T follicular helper cell (primary cell): ENCODE data around the gene C18orf54.
"Not testable (repeated sequence)": the region's sequence is repeated elsewhere in the genome, so short reads cannot be mapped to it uniquely, and the experiment has no call there.

Experiments
- DNase-seq: peaks from one replicate; pipeline ENCODE4 v3.0.0-alpha.2; 2020; ENCODE audit warnings: low read depth
- total RNA-seq, 2 experiments: gene quantifications; one replicate each; lab custom pipeline; 2026; lab: John Stamatoyannopoulos, UW

C18orf54 gene
- total RNA-seq: 1.5 to 3.9 reads per million in 2 experiments

DNA sequence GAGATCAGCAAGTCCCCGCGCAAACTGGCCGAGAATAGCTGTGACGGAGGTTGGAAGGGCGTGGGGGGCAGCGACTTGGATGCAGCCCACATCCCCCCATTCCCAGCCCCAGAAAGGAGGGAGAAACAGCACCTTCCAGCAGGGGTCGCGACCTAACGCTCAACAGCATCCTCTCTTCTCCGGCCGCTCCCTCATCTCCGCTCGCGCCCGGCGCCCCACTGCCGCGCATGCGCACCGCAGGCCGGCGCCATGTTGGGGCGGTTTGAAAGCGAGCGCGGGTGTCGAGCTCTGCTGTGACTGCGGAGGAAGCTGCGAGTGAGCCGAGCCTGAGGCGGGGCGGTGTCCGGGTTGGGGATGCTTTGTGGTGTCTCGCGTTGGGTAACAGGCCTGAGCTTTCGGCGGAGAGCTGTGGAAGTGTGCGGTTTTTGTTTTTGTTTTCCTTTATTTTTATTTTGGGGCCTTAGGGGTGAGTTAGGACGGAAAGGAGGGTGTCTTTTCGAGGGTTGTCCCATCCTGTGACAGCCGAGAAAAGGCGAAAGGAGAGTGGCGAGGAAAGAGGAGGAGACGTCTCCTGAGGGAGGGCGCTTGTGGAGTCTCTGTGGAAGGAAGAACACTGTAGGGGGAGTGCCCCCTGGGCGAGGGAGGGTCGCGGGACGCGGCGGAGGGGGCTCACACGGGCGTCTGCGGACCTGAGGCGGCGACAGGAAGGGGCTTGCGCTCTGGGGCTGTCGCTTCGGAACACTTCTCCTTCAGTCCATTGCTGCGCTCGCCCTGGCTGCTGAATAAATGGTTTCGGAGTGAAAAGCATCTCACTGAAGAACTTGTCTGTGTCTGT is at the start of gene C18orf54, which contains the start of gene STARD6:
TSS of gene C18orf54 (plus strand) at position 247 of the 835 bp plus-strand sequence. CDS start 2,667 bp downstream, outside the sequence.
TSS of gene STARD6 (minus strand) at position 199 of the 835 bp plus-strand sequence. CDS start 3,285 bp downstream, outside the sequence.
- DNase-seq: peak; percentile 84

DNA sequence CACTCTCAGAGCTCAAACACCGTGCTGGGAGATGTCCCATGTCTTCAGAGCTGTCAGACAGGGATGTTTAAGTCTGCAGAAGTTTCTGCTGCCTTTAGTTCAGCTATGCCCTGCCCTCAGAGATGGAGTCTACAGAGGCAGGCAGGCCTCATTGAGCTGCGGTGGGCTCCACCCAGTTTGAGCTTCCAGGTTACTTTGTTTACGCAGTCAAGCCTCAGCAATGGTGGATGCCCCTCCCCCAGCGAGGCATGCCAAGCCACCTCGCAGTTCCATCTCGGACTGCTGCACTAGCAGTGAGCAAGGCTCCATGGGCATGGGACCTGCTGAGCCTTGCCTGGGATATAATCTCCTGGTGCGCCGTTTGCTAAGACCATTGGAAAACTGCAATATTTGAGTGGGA is 48.1 kb upstream of the C18orf54 start:
- DNase-seq: not testable (repeated sequence)

DNA sequence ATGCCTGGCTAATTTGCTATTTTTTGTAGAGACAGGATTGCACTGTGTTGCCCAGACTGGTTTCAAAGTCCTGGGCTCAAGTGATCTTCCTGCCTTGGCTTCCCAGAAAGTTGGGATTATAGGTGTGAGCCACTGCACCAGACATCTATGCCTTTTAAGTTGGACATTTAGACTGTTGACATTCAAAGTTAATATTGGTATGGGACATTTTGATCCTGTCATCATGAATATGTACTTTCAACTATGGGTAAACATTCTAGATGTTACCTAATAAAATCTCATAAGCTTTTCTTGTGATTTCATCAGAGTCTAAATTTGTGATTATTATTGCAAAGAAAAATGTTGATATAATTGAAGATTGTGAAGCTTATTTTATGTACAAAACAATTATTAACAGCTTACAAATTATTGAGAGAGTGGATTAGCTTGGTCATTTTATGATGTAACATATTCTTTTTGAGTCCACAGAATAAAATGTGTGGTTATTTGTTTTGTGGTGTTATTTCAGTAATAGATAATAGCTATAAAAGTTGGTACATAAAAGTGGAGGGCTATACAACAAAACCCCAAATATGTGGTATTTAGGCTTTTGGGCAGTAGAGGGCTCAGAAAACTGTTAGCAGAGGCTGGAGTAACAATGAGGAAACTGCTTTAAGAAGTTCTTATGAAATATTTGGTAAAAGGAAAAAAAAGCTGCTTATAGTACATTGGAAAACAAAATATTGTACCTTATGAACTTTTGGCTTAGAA is 41.5 kb upstream of the C18orf54 start:
- DNase-seq: no peak

DNA sequence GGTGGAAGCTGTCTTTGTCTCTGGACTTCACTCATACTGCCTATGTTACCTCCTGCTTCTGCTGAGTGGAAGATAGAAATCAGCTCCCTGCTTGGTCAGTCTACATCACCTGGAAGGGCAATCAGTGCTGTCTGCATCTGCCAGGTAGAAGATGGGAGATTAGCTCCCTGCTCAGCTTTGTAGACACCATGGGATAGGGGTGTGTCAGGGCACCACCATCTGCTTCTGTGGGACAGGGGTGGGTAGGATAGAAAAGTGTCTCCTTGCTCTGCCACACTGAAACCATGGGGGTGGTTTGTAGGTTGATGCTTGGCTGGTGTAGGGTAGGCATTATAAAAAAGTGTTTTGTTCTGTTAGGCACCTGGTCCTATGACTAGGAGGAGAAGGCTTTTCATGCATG is 34.1 kb upstream of the C18orf54 start:
- DNase-seq: no peak

DNA sequence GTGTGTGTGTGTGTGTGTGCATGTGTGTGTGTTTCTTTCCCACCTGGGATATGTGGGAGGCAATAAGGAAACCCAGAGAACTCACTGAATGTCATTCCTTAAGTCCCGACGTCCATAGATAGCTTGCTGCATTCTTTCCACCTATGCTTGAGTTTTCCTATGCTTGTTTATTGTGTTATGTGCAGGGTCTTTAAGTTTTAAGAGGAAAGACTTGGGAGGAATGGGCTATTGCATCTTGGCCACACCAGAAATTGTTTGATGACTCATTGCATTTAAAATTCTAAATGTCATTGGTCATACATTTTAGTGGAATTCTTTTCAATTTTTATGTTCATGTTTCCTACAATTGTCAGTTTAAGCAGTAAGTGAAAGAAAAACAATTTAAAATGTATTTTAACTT is 33.7 kb upstream of the C18orf54 start:
- DNase-seq: no peak

DNA sequence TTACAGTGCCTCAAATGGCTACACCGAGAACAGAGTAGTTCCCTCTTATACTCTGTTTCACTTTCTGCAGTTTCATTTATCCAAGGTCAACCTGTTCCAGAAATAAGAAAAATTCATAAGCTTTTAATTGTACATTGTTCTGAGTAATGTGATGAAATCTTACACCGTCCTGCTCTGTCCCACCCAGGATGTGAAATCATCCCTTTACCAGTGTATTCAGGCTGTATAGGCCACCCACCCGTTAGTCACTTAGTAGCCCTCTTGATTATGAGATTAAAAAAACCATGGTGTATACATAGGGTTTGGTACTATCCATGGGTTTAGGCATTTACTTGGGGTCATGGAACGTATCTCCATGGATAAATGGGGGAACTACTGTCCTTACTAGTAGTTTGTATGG is 29.9 kb upstream of the C18orf54 start:
- no peak for DNase-seq

DNA sequence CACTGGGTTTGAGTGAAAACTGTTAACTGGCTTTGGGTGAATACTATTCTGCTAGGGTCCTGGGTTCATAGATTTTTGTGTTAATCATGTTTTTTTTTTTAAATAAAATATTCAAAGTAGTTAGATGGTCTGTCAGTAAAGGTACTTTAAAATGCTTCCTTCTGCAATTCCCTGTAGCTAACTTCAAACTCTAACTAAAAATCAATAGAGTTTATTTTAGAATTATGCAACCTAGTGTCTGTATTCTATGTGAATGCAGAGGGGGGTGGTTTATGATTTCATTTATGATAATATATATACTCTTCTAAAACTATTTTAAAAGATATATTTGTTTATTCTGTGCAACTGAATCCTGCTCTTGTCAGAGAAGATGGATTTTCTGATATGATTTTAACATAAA is 27.9 kb upstream of the C18orf54 start:
- no peak for DNase-seq

DNA sequence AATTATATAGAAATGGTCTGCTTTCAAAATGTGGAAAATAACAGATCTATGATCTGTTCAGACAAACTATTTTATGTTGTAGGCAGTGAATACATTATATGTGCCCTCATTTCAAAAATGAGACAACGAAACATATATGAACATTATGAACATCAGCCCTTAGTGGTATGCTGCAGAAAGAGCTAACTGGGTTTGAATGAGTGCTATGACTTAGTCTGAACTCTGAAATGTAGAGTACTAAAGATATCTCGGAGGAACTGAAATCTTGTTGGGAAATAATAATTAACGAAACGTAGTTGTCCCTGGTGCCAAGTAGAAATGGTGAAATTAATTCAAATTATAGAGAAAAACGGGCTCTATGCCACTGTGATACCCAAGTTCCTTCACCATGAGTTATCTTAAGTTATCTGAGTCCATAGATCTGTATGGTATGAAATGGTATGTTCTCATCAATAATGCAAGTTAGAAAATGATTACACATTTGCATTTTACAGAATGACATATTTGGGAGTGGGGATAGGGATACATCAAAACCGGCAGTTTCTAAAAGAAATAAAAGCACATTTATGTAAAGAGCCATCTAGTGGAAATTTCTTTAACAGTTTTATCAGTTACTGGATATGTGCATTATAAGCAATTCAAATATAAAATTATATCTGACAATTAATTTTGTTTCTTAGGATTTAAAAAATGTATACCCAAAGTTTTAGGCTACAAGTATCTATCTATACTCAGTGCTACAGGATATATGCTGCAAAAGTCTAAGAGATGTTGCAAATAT is 26.7 kb upstream of the C18orf54 start:
- no peak for DNase-seq

DNA sequence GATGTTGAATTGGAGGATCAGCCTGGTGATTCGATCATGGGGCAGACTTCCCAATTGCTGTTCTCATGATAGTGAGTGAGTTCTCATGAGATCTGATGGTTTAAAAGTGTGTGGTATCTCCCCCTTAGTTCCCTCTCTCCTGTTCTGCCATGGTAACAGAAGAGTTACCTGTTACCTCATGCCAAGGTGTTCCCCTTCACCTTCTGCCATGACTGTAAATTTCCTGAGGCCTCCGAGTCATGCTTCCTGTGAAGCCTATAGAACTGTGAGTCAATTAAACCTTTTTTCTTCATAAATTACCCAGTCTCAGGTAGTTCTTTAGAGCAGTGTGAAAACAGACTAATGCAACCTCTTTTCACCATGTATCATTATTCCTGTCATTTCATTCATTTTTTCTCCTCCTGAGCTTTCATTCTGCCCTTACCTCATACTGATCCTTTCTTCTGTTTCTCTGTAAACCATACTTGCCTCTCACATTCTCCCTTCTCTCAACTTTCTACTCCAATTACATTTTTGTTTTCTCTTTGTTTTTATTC is 22.0 kb upstream of the C18orf54 start:
- DNase-seq: no peak

DNA sequence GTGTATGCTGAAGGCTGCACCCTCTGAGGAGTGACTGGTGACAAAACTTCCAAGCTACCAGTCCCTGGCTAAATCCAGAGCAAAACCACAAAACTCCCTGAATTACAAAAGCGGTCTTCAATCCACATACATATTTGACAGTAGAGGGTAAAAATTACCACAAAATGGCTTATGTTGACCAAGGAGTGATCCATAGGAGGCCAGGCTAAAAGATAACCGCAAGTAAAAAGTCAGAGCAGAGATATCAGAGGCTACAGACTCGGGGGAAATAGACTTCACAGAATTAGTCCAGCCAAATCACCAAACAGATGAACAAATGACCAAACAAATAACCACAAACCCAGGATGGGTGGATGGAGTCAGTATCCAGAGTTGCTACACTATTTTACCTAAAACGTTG is 19.5 kb upstream of the C18orf54 start:
- no peak for DNase-seq

DNA sequence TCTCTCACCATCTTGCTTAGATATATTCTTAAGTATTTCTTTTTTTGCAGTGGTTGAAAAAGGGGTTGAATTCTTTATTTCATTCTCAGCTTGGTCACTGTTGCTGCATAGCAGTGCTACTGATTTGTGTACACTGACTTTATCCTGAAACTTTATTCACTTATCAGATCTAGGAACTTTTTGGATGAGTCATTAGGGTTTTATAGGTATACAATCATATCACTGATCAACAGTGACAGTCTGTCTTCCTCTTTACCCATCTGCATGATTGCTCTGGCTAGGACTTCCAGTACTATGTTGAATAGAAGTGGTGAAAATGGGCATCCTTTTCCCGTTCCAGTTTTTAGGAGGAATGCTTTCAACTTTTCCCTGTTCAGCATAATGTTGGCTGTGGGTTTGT is 6.5 kb upstream of the C18orf54 start:
- DNase-seq: no peak

DNA sequence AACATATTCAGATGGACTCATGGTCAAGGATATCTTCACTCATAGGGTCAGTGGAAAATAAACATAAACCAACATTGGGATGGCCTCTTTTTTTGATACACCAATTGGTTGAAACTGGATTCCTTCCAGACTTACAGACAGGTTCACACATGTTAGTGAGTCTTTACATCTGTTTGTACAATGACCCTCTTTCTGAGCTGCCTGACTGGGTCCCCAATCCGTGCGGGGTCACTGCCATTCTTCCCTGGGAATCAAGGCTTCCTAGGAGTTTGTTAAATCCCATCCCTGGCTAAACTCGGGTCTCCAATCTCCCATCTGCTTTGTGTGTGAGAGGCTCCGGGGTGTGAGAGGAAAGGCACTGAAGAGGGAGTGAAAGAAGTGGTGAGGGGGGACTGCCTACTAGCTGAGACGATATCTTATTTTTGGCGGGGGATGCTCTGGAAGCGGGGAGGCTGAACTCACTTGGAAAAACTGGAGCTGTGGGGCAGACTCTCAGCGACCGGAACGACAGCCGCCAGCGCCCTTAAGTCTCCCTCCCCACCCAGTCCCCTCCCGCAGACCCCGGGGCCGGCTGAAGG is 535 bp upstream of the C18orf54 start:
- DNase-seq: no peak

DNA sequence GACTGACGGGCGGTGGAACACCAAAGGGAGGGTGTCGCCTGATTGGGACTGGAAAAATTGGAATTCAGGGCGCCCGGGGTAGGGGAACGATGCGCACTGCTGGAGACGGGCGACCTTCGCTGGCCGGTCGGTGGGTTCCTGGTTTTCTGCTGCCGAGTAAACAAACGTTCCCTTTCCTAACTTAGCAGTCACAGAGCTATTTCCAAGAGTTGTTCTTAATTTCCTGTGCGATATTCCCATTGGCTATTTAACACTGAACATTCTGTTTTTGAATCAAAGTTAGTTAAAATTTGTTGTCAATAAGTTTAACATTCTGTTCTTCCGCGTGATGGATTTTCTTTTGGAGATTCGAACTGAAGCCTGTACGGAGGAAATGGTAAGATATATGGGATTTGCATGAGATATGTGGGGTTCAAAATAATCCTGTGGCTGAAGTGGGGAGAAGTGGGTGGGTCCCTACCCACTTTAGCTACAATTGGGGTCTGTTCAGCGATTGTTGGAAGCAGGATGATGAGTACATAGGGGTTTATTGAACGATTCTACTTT is 862 bp downstream of the C18orf54 start:
- no peak for DNase-seq

DNA sequence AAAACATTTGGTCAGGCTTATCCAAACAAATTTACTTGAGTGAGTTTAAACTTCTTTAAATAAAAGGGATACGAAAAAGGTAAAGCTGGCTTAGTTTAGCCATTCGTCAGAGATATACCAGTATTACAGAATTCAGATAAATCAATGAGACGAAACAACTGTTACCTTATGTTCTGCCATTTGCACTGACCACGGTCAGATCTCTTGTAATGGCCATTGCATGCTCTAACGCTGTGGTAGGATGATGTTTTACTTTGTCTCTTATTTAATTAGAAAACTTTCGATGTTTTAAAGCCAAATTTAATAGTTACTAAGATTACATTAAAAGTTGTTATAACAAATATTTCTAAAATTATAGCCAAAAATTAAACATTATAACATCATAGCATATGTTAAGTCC is 1.5 kb downstream of the C18orf54 start:
- no peak for DNase-seq

DNA sequence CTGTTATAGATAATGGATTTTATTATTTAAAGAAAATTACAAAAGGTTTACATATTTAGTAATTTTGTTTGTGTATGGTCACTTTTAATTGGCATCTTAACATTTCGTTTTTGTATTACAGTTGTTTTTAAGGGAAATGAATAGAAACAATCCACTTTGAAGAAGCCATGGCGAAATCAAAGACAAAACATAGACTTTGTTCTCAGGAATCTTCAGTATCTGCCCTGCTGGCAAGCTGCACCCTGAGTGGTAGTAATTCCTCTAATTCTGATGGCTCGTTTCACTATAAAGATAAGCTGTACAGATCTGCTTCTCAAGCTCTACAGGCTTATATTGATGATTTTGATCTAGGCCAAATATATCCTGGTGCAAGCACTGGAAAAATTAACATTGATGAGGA is 2.7 kb downstream of the C18orf54 start:
- no peak for DNase-seq

DNA sequence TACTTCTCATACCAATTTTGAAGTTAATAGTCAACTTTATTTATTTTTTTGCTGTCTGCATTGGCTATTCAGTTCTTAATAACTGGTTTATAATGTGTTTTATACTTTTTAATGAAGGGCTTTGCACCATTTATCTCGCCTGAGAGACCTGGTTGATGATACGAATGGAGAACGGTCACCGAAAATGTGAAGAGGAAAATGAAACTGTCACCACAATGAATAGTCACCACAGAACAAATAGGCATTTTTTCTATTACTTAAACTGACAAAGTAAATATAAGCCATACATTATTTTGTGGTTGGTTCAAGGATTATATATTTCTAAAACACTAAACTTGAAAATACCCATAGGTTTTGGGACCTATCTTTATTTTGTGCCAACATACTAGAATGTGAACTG is 20.4 kb downstream of the C18orf54 start:
- no peak for DNase-seq

DNA sequence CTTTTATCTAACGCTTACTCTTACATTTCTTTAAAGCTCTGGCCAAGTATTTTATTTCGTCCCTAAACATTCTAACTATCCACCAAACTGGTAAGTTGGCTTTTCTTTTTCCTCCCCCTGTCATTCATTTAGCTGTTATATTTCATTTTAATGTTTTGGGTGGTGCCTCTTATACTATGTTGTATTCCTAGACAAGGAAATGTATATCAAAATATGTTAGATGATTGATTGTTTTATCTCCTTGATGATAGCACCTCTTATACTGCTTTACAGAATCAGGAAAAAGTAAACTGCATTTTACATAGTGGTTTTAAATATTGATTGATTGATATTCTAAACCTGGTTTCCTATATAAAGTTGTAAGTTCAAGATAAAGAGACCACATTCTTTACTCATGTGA is 23.9 kb downstream of the C18orf54 start:
- DNase-seq: no peak

DNA sequence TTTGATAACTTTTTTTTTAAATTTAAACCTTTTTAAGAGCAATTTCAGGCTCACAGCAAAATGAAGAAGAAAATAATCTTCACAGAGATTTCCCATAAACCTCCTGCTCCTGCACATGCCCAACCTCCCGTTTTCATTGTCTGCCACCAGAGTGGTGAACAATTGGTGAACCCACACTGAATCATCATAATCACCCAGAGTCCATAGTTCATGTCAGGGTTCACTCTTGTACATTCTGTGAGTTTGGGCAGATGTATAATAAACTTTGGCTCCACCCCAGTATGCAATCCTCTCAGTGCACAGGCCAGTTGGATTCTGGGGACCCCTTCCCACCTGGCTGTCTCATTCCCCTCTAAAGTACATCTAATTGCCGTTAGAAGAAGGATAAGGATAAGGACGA is 24.4 kb downstream of the C18orf54 start:
- DNase-seq: no peak

DNA sequence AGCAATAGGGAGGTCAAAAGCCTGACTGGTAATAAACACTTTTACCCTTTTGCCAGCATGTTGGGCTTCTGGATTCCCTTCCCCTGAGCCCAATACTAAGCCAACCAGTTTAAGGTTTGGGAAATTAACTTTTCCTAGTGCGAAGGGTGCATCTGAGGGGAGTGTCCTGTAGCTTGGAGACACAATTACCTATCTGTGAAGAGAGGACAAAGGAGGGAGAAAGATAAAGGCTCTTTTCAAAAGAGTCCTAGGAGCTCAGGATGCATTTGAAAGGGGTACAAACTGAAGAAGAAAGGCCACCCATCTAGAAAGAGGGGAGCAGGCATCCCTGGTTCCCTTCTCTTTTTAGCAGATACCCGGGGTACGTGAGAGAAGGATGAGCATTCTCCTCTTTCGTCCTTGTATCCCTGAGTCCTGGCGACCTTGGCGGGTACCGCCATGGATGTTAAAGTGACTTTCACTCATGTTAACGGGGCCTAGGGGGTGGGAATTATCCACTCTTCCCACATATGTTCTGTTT is 25.1 kb downstream of the C18orf54 start:
- no peak for DNase-seq

DNA sequence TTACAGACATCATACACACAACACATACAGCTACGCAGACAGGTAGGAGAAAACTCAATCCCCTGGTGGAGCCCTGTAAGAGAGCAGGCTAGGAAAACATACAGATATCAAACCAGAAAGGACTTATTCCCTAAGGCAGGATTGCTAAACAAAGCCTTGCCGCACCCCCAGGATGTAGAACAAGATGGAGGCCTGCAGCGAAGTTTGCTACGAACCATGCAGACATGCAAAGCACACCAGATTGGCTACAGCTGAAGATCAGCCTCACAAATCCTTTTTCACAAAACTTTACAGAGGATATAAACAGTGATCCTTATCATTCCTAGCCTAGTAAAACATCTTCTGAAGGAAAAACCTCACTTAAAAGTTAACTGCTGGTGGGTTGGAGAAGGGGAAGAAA is 28.3 kb downstream of the C18orf54 start:
- DNase-seq: no peak
